Liver (tissue), 9 donors: ENCODE measurements around the gene SOX14. TPM values are rescaled to one million over a fixed set of nuclear protein-coding genes. Genes with fewer than 3 reads are reported as not detected.

Source experiments
- DNase-seq: peaks from one replicate; pipeline ENCODE4 v3.0.0-alpha.2; 2017; ENCODE audit warnings: low spot score
- H3K27ac ChIP-seq, 2 donors: one replicate each; pipeline ENCODE4 v1.7.0; 2013; ENCODE audit warnings: inconsistent platforms in 2 of 2, low read length in 2 of 2, control low read depth in 1 of 2, low read depth in 1 of 2, mild to moderate bottlenecking in 1 of 2
- H3K27me3 ChIP-seq, 4 donors: one replicate each; pipeline versions ENCODE4 v1.6.1 to v1.7.0; 2013; ENCODE audit warnings: low read length in 3 of 4, inconsistent platforms in 1 of 4, mild to moderate bottlenecking in 1 of 4, moderate library complexity in 1 of 4; ENCODE audit not compliant: control insufficient read depth in 4 of 4, insufficient read depth in 4 of 4
- H3K36me3 ChIP-seq, 4 donors: one replicate each; pipeline versions ENCODE4 v1.6.1 to v1.7.0; 2013; ENCODE audit warnings: low read length in 3 of 4, mild to moderate bottlenecking in 3 of 4, low read depth in 1 of 4, moderate library complexity in 1 of 4; ENCODE audit not compliant: control insufficient read depth in 4 of 4, insufficient read depth in 3 of 4
- H3K4me1 ChIP-seq, 4 donors: one replicate each; pipeline versions ENCODE4 v1.6.1 to v1.7.0; 2013; ENCODE audit warnings: low read length in 3 of 4, mild to moderate bottlenecking in 3 of 4, moderate library complexity in 1 of 4; ENCODE audit not compliant: control insufficient read depth in 4 of 4, insufficient read depth in 4 of 4
- H3K4me3 ChIP-seq, 3 donors: one replicate each; pipeline versions ENCODE4 v1.6.1 to v1.7.0; 2013; ENCODE audit warnings: low read length in 3 of 3, control low read depth in 1 of 3, low read depth in 1 of 3, mild to moderate bottlenecking in 1 of 3
- H3K9ac ChIP-seq, 2 donors: one replicate each; pipeline ENCODE4 v1.7.0; 2013; ENCODE audit warnings: low read length in 2 of 2, mild to moderate bottlenecking in 2 of 2, moderate library complexity in 2 of 2, control low read depth in 1 of 2, low read depth in 1 of 2
- H3K9me3 ChIP-seq, 4 donors: one replicate each; pipeline versions ENCODE4 v1.6.1 to v1.7.0; 2013; ENCODE audit warnings: low read length in 3 of 4; ENCODE audit not compliant: control insufficient read depth in 4 of 4
- EGR1 ChIP-seq, 2 donors: IDR thresholded peaks; 2 replicates each; pipeline ENCODE4 v1.6.1; 2016 to 2018; ENCODE audit warnings: antibody characterized with exemption in 2 of 2, low read depth in 2 of 2
- GABPA ChIP-seq, 2 donors: IDR thresholded peaks in 1 of 2; conservative IDR thresholded peaks in 1 of 2; 2 replicates each; pipeline ENCODE4 v1.6.1; 2016; ENCODE audit warnings: antibody characterized with exemption in 2 of 2, mild to moderate bottlenecking in 1 of 2, moderate library complexity in 1 of 2
- HNF4A ChIP-seq, 2 donors: conservative IDR thresholded peaks; 2 replicates each; pipeline ENCODE4 v1.6.1; 2016; ENCODE audit warnings: antibody characterized with exemption in 2 of 2, mild to moderate bottlenecking in 2 of 2
- HNF4G ChIP-seq: IDR thresholded peaks from 2 replicates; pipeline ENCODE4 v1.6.1; 2016; ENCODE audit warnings: antibody characterized with exemption
- JUND ChIP-seq, 2 donors: IDR thresholded peaks; 2 replicates each; pipeline ENCODE4 v1.6.1; 2016; ENCODE audit warnings: antibody characterized with exemption in 2 of 2
- NR2F2 ChIP-seq: IDR thresholded peaks from 2 replicates; pipeline ENCODE4 v1.6.1; 2016; ENCODE audit warnings: antibody characterized with exemption
- RAD21 ChIP-seq, 2 donors: IDR thresholded peaks; 2 replicates each; pipeline ENCODE4 v1.6.1; 2016; ENCODE audit warnings: antibody characterized with exemption in 2 of 2, mild to moderate bottlenecking in 2 of 2
- RXRA ChIP-seq, 2 donors: IDR thresholded peaks; 2 replicates each; pipeline ENCODE4 v1.6.1; 2017 to 2018; ENCODE audit warnings: antibody characterized with exemption in 2 of 2, mild to moderate bottlenecking in 1 of 2
- SP1 ChIP-seq: IDR thresholded peaks from 2 replicates; pipeline ENCODE4 v1.6.1; 2018; ENCODE audit warnings: antibody characterized with exemption, mild to moderate bottlenecking
- TAF1 ChIP-seq: conservative IDR thresholded peaks from 2 replicates; pipeline ENCODE4 v1.6.1; 2016; ENCODE audit warnings: antibody characterized with exemption, mild to moderate bottlenecking
- YY1 ChIP-seq: IDR thresholded peaks from 2 replicates; pipeline ENCODE4 v1.6.1; 2016; ENCODE audit warnings: antibody characterized with exemption, mild to moderate bottlenecking
- WGBS: extraction: QIAGEN DNeasy Blood & Tissue Kit; methylation state at CpG from one replicate; pipeline ENCODE4 v1.1.7; 2013; 5-methylcytosine and 5-hydroxymethylcytosine counted together
- polyA plus RNA-seq, 2 donors: library from polyadenylated mRNA; stranded (reverse) in 1 of 2; unstranded in 1 of 2; fragments of 200-250 nt in 1 of 2; fragments of >200 nt in 1 of 2; fragmentation: Nextera tagmentation in 1 of 2; extraction: Ambion mirVana in 1 of 2; gene quantifications; one replicate each; pipeline versions ENCODE4 v1.2.1 to v1.2.3, GENCODE V29; 2013 to 2015
- total RNA-seq, 2 donors: library from RNA; depleted of rRNA; stranded (reverse); fragments of >200 nt; gene quantifications; one replicate each; pipeline ENCODE4 v1.2.3, GENCODE V29; 2014
- TF ChIP-seq, protein P1 (sequence below): IDR thresholded peaks from 2 replicates; pipeline ENCODE4 v1.6.1; 2016; ENCODE audit warnings: antibody characterized with exemption
- TF ChIP-seq, protein P2 (sequence below): fragments of 150-350 bp; IDR thresholded peaks from 2 replicates; pipeline ENCODE4 v1.5.1; 2017; ENCODE audit warnings: improper control_type of control experiment, low read depth, low read length; ENCODE audit not compliant: missing input control
- TF ChIP-seq, protein P3 (sequence below): IDR thresholded peaks from 2 replicates; pipeline ENCODE4 v1.6.1; 2016; ENCODE audit warnings: antibody characterized with exemption
- donor health status: healthy.
- donor health status: healthy.
- donor health status: healthy.
- donor health status: healthy.
- donor health status: healthy.

Gene SOX14
- total and polyA plus RNA-seq, 4 donors = not detected

DNA sequence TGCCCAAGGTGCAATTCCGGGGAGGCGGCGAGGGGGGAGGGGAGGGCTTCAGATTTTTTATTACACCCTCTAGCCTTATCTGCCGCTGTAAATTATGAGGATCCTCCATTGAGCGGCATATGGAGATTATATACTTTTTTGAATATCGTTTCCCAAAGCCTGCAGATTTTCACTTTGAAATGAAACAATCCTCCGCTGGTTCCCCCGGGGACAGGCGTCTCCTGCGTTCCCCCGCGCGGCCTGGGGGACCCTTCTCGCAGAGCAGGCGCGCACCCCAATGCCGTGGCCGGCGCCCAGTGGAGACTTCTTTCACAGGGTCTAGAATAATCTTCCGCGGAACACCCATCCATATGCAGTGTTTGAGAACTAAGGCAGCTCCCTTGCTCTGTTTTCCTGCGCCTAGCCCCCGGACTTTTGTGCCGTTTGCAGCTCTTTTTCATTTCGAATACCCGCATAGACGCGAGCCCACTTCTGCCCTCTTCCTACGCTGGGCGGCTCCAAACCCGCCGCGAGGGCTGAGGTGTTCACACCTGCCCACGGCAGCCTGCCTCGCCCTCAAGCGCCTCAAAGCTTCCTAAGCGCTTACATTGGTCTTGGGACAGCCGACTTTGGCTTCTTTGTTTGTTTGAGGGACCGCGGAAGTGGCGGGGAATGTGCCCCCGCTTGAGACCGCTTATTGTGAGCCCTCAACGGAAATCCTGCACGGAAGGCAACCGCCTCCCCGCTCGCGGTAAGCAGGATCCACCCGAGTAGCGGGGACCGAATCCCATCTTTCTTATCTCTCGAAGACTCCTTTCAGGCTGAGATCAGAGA, 7.5 kb downstream of the SOX14 start:
- Histone ChIP-seq H3K4me3 (peak overlapping the region in 1 of 3 donors; percentile 29), H3K4me1 (peaks cover 9 to 36% (median 25%) of the 10 kb centered on the region in 4 donors), H3K36me3 (no peaks in the 10 kb centered on the region), H3K27ac (no peak overlapping the region), H3K9me3 (no peaks in the 10 kb centered on the region), H3K9ac (no peak overlapping the region), H3K27me3 (peaks cover 6 to 55% (median 25%) of the 10 kb centered on the region in 4 donors)
- no peak for TF ChIP-seq TAF1
- 5% methylated on average over 53 of the region's 53 CpGs for WGBS
- DNase-seq = no peak

DNA sequence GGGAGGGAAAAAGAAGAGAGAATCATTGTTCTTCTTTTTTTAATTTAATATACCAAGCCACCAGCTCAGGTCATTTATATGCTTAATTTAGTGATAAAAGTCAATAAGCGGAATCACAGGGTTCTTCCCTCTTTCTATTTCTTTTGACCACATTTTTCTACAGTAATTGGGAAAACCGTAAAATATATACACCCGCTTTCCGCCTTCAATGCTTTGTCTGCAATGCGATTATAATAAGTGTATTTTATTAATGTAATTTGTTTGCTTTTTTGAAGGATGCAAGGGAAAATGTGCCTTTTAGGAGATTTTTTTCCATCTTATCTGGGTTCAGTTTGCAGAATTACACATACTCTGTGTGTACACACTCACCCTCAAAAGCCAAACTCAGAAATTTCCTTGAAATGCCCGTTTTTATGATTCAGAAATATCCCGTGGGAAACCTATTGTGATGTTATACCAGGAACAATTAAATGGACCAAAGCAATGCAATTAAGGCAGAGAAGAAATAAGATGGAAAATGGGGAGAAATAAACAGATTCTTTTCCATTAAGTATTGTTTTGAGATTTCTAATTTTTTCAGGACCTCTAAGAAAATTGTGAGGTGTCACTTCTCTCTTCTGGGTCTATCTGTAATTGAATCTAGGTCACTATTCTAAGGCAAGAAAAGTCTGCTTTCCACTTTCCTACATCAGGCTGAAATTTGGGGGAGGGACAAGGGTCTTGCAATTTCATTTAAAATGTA, 8.3 kb downstream of the SOX14 start:
- no peak overlapping the region for H3K4me3 ChIP-seq

DNA sequence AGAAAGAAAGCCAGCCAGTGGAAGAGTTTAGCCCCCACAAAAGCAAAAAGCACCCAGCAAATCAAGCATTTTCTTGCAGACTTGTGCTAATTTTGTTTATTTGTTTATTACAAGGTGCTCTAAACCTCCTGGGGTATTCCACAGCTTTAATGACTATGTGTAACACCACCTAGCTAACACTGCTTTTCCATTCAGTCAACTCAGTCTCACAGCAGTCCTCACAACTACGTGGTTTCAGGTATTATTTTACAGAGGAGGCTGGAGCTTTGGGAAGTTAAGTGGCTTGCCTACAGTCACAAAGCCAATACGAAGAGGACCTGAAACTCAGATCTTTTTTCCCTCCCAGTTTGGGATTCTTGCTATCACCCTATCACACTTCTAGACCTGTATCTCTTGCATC, 14.8 kb downstream of the SOX14 start:
- no peak overlapping the region for H3K27ac ChIP-seq
- H3K4me1 ChIP-seq = no peaks in the 10 kb centered on the region
- H3K27me3 ChIP-seq = peaks cover 0 to 20% (median 3%) of the 10 kb centered on the region in 4 donors
- no peak overlapping the region for H3K4me3 ChIP-seq
- no peaks in the 10 kb centered on the region for H3K36me3 ChIP-seq
- no peak overlapping the region for H3K9ac ChIP-seq
- no peaks in the 10 kb centered on the region for H3K9me3 ChIP-seq
- 28% methylated on average over 2 of the region's 2 CpGs for WGBS
- no peak for DNase-seq
- TF ChIP-seq GABPA (IDR thresholded peaks at IDR 0.05 in 1 of 2, conservative IDR thresholded peaks at IDR 0.05 in 1 of 2) (no peak), RXRA (IDR thresholded peaks at IDR 0.05) (no peak), HNF4A (conservative IDR thresholded peaks at IDR 0.05) (no peak), HNF4G (no peak), SP1 (no peak), RAD21 (IDR thresholded peaks at IDR 0.05) (no peak)
- TF ChIP-seq, protein P1, sequence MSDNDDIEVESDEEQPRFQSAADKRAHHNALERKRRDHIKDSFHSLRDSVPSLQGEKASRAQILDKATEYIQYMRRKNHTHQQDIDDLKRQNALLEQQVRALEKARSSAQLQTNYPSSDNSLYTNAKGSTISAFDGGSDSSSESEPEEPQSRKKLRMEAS = no peak
- TF ChIP-seq, protein P2, sequence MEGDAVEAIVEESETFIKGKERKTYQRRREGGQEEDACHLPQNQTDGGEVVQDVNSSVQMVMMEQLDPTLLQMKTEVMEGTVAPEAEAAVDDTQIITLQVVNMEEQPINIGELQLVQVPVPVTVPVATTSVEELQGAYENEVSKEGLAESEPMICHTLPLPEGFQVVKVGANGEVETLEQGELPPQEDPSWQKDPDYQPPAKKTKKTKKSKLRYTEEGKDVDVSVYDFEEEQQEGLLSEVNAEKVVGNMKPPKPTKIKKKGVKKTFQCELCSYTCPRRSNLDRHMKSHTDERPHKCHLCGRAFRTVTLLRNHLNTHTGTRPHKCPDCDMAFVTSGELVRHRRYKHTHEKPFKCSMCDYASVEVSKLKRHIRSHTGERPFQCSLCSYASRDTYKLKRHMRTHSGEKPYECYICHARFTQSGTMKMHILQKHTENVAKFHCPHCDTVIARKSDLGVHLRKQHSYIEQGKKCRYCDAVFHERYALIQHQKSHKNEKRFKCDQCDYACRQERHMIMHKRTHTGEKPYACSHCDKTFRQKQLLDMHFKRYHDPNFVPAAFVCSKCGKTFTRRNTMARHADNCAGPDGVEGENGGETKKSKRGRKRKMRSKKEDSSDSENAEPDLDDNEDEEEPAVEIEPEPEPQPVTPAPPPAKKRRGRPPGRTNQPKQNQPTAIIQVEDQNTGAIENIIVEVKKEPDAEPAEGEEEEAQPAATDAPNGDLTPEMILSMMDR = no peak
- TF ChIP-seq, protein P3, sequence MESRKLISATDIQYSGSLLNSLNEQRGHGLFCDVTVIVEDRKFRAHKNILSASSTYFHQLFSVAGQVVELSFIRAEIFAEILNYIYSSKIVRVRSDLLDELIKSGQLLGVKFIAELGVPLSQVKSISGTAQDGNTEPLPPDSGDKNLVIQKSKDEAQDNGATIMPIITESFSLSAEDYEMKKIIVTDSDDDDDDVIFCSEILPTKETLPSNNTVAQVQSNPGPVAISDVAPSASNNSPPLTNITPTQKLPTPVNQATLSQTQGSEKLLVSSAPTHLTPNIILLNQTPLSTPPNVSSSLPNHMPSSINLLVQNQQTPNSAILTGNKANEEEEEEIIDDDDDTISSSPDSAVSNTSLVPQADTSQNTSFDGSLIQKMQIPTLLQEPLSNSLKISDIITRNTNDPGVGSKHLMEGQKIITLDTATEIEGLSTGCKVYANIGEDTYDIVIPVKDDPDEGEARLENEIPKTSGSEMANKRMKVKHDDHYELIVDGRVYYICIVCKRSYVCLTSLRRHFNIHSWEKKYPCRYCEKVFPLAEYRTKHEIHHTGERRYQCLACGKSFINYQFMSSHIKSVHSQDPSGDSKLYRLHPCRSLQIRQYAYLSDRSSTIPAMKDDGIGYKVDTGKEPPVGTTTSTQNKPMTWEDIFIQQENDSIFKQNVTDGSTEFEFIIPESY = no peak

More for the DNA sequence above, 8.3 kb downstream of the SOX14 start:
- Histone ChIP-seq H3K27me3 (peaks cover 6 to 48% (median 24%) of the 10 kb centered on the region in 4 donors), H3K27ac (no peak overlapping the region), H3K9me3 (no peaks in the 10 kb centered on the region), H3K4me1 (peaks cover 9 to 36% (median 25%) of the 10 kb centered on the region in 4 donors), H3K36me3 (no peaks in the 10 kb centered on the region), H3K9ac (no peak overlapping the region)
- DNase-seq = no peak
- TF ChIP-seq, protein P2 = no peak
- TF ChIP-seq, protein P3 = no peak
- TF ChIP-seq NR2F2 (no peak), YY1 (no peak), GABPA (IDR thresholded peaks at IDR 0.05 in 1 of 2, conservative IDR thresholded peaks at IDR 0.05 in 1 of 2) (no peak), JUND (IDR thresholded peaks at IDR 0.05) (no peak), EGR1 (IDR thresholded peaks at IDR 0.05; ENCODE audit: low read depth in 2 of 2) (no peak), RXRA (IDR thresholded peaks at IDR 0.05) (no peak), SP1 (no peak)
- TF ChIP-seq, protein P1 = no peak
- WGBS = 15% methylated on average over 7 of the region's 7 CpGs
